Suprapubic skin (tissue), 4 donors: ENCODE data around the gene EFCAB6. TPM values are rescaled to one million over a fixed set of nuclear protein-coding genes. Genes with fewer than 3 reads are reported as not detected.

Source experiments
- DNase-seq, 2 donors: peaks; one replicate each; pipeline ENCODE4 v3.0.0-alpha.2; 2019; ENCODE audit warnings: low spot score in 2 of 2
- H3K27ac ChIP-seq: fragments of 200-600 bp; sonication (generic); one replicate; pipeline ENCODE4 v1.5.1; 2019
- H3K27me3 ChIP-seq: fragments of 200-600 bp; sonication (generic); one replicate; pipeline ENCODE4 v1.5.1; 2019
- H3K36me3 ChIP-seq: fragments of 200-600 bp; sonication (generic); one replicate; pipeline ENCODE4 v1.5.1; 2019
- H3K4me1 ChIP-seq: fragments of 200-600 bp; sonication (generic); one replicate; pipeline ENCODE4 v1.5.1; 2019
- H3K4me3 ChIP-seq: fragments of 200-600 bp; sonication (generic); one replicate; pipeline ENCODE4 v1.5.1; 2019; ENCODE audit warnings: mild to moderate bottlenecking
- H3K9me3 ChIP-seq: fragments of 200-600 bp; sonication (generic); one replicate; pipeline ENCODE4 v1.5.1; 2019
- CTCF ChIP-seq, 2 donors: fragments of 200-600 bp in 1 of 2; fragments of 450-650 bp in 1 of 2; sonication (generic) in 1 of 2; IDR thresholded peaks; one replicate each; pipeline ENCODE4 v1.5.1; 2016 to 2019; ENCODE audit warnings: antibody characterized with exemption in 2 of 2, mild to moderate bottlenecking in 1 of 2, moderate library complexity in 1 of 2
- EP300 ChIP-seq: sonication (generic); formaldehyde crosslinking; IDR thresholded peaks from one replicate; pipeline ENCODE4 v1.6.1; 2017; ENCODE audit warnings: antibody characterized with exemption
- POLR2A ChIP-seq, 2 donors: fragments of 450-650 bp; IDR thresholded peaks; one replicate each; pipeline ENCODE4 v1.6.1; 2017; ENCODE audit warnings: antibody characterized with exemption in 2 of 2, mild to moderate bottlenecking in 2 of 2, moderate library complexity in 2 of 2
- POLR2AphosphoS5 ChIP-seq, 3 donors: sonication (generic); formaldehyde crosslinking; IDR thresholded peaks; one replicate each; pipeline ENCODE4 v1.6.1; 2017; ENCODE audit warnings: antibody characterized with exemption in 3 of 3
- WGBS: methylation state at CpG from one replicate; pipeline ENCODE4 v1.1.5; 2018; 5-methylcytosine and 5-hydroxymethylcytosine counted together
- total RNA-seq, 4 donors: library from RNA; depleted of rRNA; stranded (reverse); fragments of >200 nt; gene quantifications; one replicate each; pipeline ENCODE4 v1.1.0, GENCODE V29; 2016

The EFCAB6 gene
- total RNA-seq, 4 donors from 2014 or later = 1.9 to 4.9 (median 2.9) TPM

DNA sequence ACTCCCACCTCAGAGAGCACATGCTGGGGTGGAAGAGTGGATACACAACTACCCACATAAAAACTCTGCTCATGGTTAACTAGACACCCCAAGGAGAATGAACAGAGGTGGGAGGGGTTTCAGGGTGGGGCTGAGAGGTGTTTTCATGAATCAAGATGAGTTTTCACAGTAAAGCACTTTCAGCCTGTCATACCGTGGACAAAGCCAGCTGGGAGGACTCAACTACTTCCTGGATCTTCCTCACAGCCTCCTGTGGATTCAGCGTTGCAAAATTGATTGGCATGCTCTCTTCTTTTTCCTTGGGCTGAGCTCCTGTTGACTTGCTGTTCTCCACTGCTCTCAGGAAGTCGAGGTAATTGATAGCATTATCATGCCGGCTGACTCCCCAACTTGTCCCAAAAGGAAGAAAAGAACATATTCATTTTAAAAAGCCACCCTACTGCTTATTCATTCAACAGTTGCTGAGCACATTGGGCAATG, 231.8 kb downstream of the EFCAB6 start:
- TF ChIP-seq POLR2AphosphoS5 (IDR thresholded peaks at IDR 0.05) (no peak), CTCF (IDR thresholded peaks at IDR 0.05) (no peak), POLR2A (IDR thresholded peaks at IDR 0.05) (no peak), EP300 (no peak)
- Histone ChIP-seq H3K4me3 (no peak overlapping the region), H3K36me3 (no peaks in the 10 kb centered on the region), H3K27ac (no peak overlapping the region), H3K9me3 (peaks cover 3% of the 10 kb centered on the region), H3K27me3 (no peaks in the 10 kb centered on the region), H3K4me1 (no peaks in the 10 kb centered on the region)
- WGBS = 62% methylated on average over 4 of the region's 4 CpGs
- no peak for DNase-seq

- TF ChIP-seq EP300 = no peak
- no peak for TF ChIP-seq POLR2AphosphoS5 (IDR thresholded peaks at IDR 0.05)
- TF ChIP-seq POLR2A (IDR thresholded peaks at IDR 0.05) = no peak
- no peak for TF ChIP-seq CTCF (IDR thresholded peaks at IDR 0.05)
- Histone ChIP-seq H3K36me3 (no peaks in the 10 kb centered on the region), H3K27ac (no peak overlapping the region), H3K9me3 (no peaks in the 10 kb centered on the region), H3K4me1 (no peaks in the 10 kb centered on the region), H3K27me3 (no peaks in the 10 kb centered on the region), H3K4me3 (no peak overlapping the region)
- DNase-seq = no peak
- 87% methylated on average over 5 of the region's 5 CpGs for WGBS
Measured at GRCh38 chr22:43574738-43575137, 237.4 kb downstream of the EFCAB6 start.

GRCh38 chr22:43572710-43573109, 239.4 kb downstream of the EFCAB6 start:
- H3K36me3 ChIP-seq = no peaks in the 10 kb centered on the region
- no peak overlapping the region for H3K27ac ChIP-seq
- no peak for TF ChIP-seq POLR2A (IDR thresholded peaks at IDR 0.05)
- TF ChIP-seq EP300 = no peak
- no peak for TF ChIP-seq POLR2AphosphoS5 (IDR thresholded peaks at IDR 0.05)
- no peak for TF ChIP-seq CTCF (IDR thresholded peaks at IDR 0.05)
- DNase-seq = no peak
- no peaks in the 10 kb centered on the region for H3K9me3 ChIP-seq
- 93% methylated on average over 9 of the region's 9 CpGs for WGBS
- no peaks in the 10 kb centered on the region for H3K4me1 ChIP-seq
- H3K4me3 ChIP-seq = no peak overlapping the region
- no peaks in the 10 kb centered on the region for H3K27me3 ChIP-seq

GRCh38 chr22:43571181-43571580, 240.9 kb downstream of the EFCAB6 start:
- H3K27me3 ChIP-seq = no peaks in the 10 kb centered on the region
- no peaks in the 10 kb centered on the region for H3K9me3 ChIP-seq
- TF ChIP-seq POLR2A (IDR thresholded peaks at IDR 0.05) (no peak), EP300 (no peak), POLR2AphosphoS5 (IDR thresholded peaks at IDR 0.05) (no peak), CTCF (IDR thresholded peaks at IDR 0.05) (no peak)
- 65% methylated on average over 4 of the region's 4 CpGs for WGBS
- H3K4me1 ChIP-seq = no peaks in the 10 kb centered on the region
- no peak overlapping the region for H3K4me3 ChIP-seq
- no peak for DNase-seq
- H3K27ac ChIP-seq = no peak overlapping the region
- no peaks in the 10 kb centered on the region for H3K36me3 ChIP-seq

GRCh38 chr22:43570531-43571165, 241.5 kb downstream of the EFCAB6 start:
- no peak for TF ChIP-seq POLR2A (IDR thresholded peaks at IDR 0.05)
- no peak for TF ChIP-seq CTCF (IDR thresholded peaks at IDR 0.05)
- no peak for TF ChIP-seq POLR2AphosphoS5 (IDR thresholded peaks at IDR 0.05)
- TF ChIP-seq EP300 = no peak
- Histone ChIP-seq H3K9me3 (no peaks in the 10 kb centered on the region), H3K36me3 (no peaks in the 10 kb centered on the region), H3K4me1 (no peaks in the 10 kb centered on the region), H3K27ac (no peak overlapping the region), H3K27me3 (no peaks in the 10 kb centered on the region), H3K4me3 (no peak overlapping the region)
- no peak for DNase-seq
- 70% methylated on average over 14 of the region's 14 CpGs for WGBS
